HEK293T (cell line): ENCODE data around the gene MORN1.

Source experiments
- ELF4 ChIP-seq: fragments of 450-650 bp; IDR thresholded peaks from 2 replicates; pipeline ENCODE4 v1.6.1; 2017; ENCODE audit warnings: antibody characterized with exemption
- FOXA1 ChIP-seq: fragments of 450-650 bp; IDR thresholded peaks from 2 replicates; pipeline ENCODE4 v1.6.1; 2016; ENCODE audit warnings: mild to moderate bottlenecking
- PKNOX1 ChIP-seq: fragments of 450-650 bp; IDR thresholded peaks from 2 replicates; pipeline ENCODE4 v1.6.1; 2016
- TARDBP ChIP-seq: fragments of 450-650 bp; IDR thresholded peaks from 2 replicates; pipeline ENCODE4 v1.6.1; 2016
- ZNF384 ChIP-seq: fragments of 450-650 bp; IDR thresholded peaks from 2 replicates; pipeline ENCODE4 v1.6.1; 2016

DNA sequence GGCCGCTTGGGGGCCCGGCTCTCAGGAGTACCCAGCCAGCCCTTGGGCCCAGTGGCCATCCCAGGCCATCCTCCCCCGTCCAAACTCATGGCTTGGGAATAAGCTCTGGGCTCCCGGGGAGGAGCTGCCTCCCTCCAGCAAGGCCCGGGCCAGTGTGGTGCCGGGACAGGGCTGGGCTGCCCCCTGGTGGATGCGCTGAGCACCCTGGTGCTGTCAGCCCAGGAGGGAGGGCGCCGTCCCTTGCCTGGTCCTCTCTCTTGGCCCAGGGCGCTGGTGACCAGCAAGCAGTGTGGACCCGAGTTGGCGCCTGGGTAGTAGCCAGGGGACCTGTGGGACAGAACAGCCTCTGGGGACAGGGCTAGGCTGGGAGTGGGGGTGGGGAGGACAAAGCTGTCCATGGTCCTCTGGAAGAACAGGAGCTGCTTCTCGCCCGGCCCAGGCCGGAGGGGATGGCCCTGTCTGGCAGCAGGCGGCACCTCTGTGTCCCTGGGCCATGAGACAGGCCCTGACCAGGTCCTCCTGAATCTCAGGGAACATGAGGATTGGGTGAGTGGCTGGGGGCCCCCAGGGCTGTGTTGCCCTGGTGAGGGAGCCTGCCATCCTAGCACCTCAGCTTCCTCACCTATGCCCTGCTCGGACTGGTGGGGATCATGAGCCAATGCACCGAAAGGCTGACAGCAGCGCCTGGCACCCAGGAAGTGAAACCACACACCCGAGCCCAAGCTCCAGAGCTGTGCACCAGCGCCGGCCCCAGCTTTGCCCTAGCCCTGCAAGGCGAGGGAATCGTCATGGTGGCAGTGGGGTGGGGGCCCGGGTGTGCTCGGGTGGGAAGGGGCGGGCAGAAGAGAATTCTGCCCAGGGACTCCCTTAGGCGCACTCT, 9.4 kb downstream of the MORN1 start:
- TF ChIP-seq PKNOX1 (no peak), FOXA1 (no peak), ZNF384 (no peak), TARDBP (no peak), ELF4 (no peak)
